PFSK-1 (cell line): ENCODE measurements around the gene RTN1.

ENCODE experiments used
- FOXP2 ChIP-seq: optimal IDR thresholded peaks from 2 replicates; pipeline ENCODE3; 2011; ENCODE audit warnings: borderline replicate concordance, control low read depth, inconsistent platforms; ENCODE audit not compliant: insufficient read depth; ENCODE audit errors: extremely low read length, extremely low read depth
- POLR2AphosphoS5 ChIP-seq: IDR thresholded peaks from 2 replicates; pipeline ENCODE4 v1.6.1; 2012; ENCODE audit warnings: low read depth, mild to moderate bottlenecking, control low read depth, low read length, moderate library complexity
- SIN3A ChIP-seq: IDR thresholded peaks from 2 replicates; pipeline ENCODE4 v1.6.1; 2012; ENCODE audit warnings: mild to moderate bottlenecking, low read length, moderate library complexity, borderline replicate concordance; ENCODE audit not compliant: insufficient read depth
- TAF1 ChIP-seq: IDR thresholded peaks from 2 replicates; pipeline ENCODE4 v1.6.1; 2012; ENCODE audit warnings: low read length, control low read depth, borderline replicate concordance; ENCODE audit not compliant: insufficient read depth
- TF ChIP-seq, protein P1 (sequence below), 2 experiments: IDR thresholded peaks; 2 replicates each; pipeline versions ENCODE4 v1.6.1 to v1.8.0; 2011 to 2012; ENCODE audit warnings: low read depth in 2 of 2, low read length in 2 of 2, control low read depth in 1 of 2, inconsistent platforms in 1 of 2, mild to moderate bottlenecking in 1 of 2, moderate library complexity in 1 of 2; ENCODE audit not compliant: insufficient read depth in 1 of 2

The RTN1 gene

DNA sequence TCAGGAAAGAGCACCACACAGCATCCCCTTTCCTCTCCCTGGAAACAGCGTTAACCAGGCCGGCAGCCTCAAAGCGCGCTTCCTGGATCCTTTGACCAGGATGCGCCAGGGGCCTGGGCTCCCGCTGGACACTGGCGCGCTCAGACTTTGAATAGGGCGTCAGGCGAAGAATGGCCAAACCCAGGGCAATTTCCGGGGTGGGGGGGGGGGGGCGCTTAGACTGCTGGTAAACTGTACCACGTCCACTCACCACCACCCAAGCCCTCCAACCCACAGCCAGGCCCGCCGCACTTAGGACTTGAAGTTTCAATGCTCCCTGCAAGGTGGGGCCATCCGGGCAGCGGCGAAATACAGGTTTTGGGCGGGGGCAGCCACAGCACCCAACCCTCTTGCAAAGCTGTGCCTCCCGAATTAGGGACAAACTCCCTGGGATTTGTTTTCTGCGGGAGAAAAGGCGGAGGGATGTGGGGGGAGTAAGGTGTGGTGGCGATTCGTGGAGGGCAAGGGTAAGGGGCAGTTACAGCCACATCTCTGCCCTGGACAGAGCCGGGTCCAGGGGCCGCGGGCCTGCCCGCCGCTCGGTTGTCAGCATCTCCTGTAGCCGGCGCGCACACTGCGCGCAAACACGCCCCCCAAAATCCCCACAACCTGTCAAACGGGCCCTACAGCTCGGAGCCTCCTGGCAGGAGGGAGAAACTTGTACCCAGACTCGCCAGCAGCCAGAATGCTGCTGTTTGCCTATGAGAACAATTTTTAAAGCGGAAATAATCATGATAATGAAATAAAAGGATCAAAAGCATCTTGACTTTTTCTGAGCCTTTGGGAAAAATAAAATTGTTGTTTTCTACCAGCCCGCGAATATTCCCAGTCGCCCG is 958 bp downstream of the RTN1 start:
- TF ChIP-seq POLR2AphosphoS5 (no peak), SIN3A (no peak), TAF1 (no peak), FOXP2 (no peak)
- TF ChIP-seq, protein P1, sequence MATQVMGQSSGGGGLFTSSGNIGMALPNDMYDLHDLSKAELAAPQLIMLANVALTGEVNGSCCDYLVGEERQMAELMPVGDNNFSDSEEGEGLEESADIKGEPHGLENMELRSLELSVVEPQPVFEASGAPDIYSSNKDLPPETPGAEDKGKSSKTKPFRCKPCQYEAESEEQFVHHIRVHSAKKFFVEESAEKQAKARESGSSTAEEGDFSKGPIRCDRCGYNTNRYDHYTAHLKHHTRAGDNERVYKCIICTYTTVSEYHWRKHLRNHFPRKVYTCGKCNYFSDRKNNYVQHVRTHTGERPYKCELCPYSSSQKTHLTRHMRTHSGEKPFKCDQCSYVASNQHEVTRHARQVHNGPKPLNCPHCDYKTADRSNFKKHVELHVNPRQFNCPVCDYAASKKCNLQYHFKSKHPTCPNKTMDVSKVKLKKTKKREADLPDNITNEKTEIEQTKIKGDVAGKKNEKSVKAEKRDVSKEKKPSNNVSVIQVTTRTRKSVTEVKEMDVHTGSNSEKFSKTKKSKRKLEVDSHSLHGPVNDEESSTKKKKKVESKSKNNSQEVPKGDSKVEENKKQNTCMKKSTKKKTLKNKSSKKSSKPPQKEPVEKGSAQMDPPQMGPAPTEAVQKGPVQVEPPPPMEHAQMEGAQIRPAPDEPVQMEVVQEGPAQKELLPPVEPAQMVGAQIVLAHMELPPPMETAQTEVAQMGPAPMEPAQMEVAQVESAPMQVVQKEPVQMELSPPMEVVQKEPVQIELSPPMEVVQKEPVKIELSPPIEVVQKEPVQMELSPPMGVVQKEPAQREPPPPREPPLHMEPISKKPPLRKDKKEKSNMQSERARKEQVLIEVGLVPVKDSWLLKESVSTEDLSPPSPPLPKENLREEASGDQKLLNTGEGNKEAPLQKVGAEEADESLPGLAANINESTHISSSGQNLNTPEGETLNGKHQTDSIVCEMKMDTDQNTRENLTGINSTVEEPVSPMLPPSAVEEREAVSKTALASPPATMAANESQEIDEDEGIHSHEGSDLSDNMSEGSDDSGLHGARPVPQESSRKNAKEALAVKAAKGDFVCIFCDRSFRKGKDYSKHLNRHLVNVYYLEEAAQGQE (IDR thresholded peaks at IDR 0.05; ENCODE audit: insufficient read depth in 1 of 2, low read depth in 2 of 2, low read length in 2 of 2), result no peak

DNA sequence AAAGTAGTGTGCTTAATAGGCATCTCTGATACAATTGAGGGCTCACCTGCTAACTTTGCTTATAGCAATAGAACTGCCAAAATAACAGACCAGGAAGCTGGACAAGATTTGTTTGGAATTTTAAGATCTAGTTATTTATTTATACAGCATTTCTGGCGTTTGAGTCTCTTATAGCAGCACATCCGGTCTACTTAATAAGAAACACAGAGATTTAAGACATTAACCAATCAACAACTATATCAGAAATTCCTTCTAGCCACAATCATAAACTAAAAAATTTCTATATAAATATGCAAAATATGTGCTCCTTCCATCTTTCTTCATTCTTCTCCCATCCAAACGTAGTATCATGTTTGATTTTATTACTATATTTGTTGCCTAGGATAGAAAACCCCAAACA is 2.6 kb downstream of the RTN1 start:
- TF ChIP-seq POLR2AphosphoS5, result no peak
- TF ChIP-seq SIN3A, result no peak
- no peak for TF ChIP-seq TAF1
- TF ChIP-seq, protein P1 (IDR thresholded peaks at IDR 0.05; ENCODE audit: insufficient read depth in 1 of 2, low read depth in 2 of 2, low read length in 2 of 2), result no peak
- TF ChIP-seq FOXP2, result no peak

DNA sequence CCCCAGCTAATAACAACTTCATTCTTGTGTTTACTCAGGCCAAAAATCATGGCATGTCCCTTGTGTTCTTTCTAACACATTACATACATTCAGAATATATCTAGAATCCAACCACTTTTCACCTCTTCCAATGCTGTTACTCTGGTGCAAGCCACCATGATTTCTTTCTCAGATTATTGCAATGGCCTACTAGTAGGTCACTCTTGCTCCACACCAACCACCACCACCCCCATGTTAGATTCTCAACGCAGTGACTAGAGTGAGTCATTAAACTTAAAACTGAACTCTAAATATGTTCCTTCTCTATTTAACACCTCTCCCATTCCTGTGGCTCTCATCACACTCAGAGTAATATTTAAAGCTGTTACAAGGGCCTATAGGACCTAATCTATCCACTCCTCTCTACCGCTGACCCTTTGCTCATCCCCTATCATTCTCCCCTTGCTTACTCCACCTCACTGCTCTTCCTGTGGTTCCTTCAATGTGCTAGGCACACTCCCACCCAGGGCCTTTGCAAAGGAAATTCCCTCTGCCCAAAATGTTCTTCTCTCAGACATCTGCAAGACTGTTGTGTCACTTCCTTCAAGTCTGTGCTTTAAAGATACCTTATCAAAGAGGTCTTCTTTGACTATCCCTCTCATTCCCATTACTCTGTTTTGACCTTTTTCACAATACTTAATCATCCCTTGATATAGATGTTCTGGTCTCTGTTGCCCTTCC is 6.6 kb downstream of the RTN1 start:
- TF ChIP-seq SIN3A (no peak), FOXP2 (no peak), TAF1 (no peak), POLR2AphosphoS5 (no peak)
- TF ChIP-seq, protein P1 (IDR thresholded peaks at IDR 0.05; ENCODE audit: insufficient read depth in 1 of 2, low read depth in 2 of 2, low read length in 2 of 2), result no peak

DNA sequence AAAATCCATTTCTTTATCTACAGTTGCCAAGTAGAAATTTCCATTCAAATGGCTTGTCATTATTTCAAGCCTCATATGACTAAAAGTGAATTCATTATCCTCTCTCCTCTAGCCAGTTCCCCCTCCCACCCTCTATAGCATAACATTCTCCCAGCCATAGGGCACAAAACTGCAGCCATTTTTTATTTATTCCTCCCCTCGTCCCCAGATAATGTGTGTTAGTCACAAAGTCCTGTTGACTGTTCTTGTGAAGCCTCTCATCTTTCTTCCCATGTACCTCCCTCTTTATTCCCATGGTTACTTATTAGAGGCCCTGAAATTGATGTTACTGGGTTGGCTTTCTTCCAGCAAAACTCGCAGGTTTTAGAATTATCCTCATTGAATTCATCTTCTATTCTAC is 13.2 kb downstream of the RTN1 start:
- TF ChIP-seq FOXP2, result no peak
- no peak for TF ChIP-seq POLR2AphosphoS5
- TF ChIP-seq SIN3A, result no peak
- TF ChIP-seq, protein P1 (IDR thresholded peaks at IDR 0.05; ENCODE audit: insufficient read depth in 1 of 2, low read depth in 2 of 2, low read length in 2 of 2), result no peak
- TF ChIP-seq TAF1, result no peak
